Measurements from ENCODE around the gene WBP1. TPM values are rescaled to one million over a fixed set of nuclear protein-coding genes. Genes with fewer than 3 reads are reported as not detected.

WBP1 gene
- total and polyA plus RNA-seq, 10 of the 15 experiments (the other 5 are each of a cell fraction or from before 2014, with no cell fraction given), result 4.2 to 76.8 (median 43.8) TPM

- BruUV-seq (replicated peaks), result TSS peak; percentile 58
- peak overlapping the region; percentile 61; the same call in 1 of the 2 replicates for H3K4me3 ChIP-seq
- H3K9ac ChIP-seq (ENCODE audit: control insufficient read depth, insufficient read depth, low read length), result peak overlapping the region; percentile 62
- WGBS (ENCODE audit: insufficient coverage, insufficient replicate concordance, low lambda C conversion rate, missing lambda C conversion rate), result 60% methylated on average over 14 of the region's 14 CpGs
- no peaks in the 10 kb centered on the region for H3K9me3 ChIP-seq (replicated peaks; ENCODE audit: control insufficient read depth, insufficient read depth, low read length)
- intact Hi-C loops (cut with micrococcal nuclease; ENCODE audit: unreplicated experiment), result no loop called here
- H4K20me1 ChIP-seq (ENCODE audit: control insufficient read depth, insufficient read depth), result no peaks in the 10 kb centered on the region
- in situ Hi-C loops (cut with MboI), result no loop called here
- ChIA-PET SMC1A (ENCODE audit: uncharacterized antibody, unreplicated experiment) (interaction anchor here (0.6 to 2.0 kb wide), 10 partner anchors 8 to 258 kb away, joined by 3 to 9 read pairs (median 4); partner anchors contain the start of genes C2orf81, INO80B, MRPL53 and WBP1), POLR2A (interaction anchor here (0.6 to 3.4 kb wide), 15 partner anchors 8 to 670 kb away, joined by 3 to 29 read pairs (median 4); partner anchors contain the start of genes C2orf81, INO80B, MOGS and MRPL53), CTCF (interaction anchor here (0.8 to 2.5 kb wide), 8 partner anchors 8 to 149 kb away, joined by 3 to 12 read pairs (median 3); partner anchors contain the start of genes C2orf81, INO80B, MRPL53 and WDR54), RAD21 (ENCODE audit: unreplicated experiment) (interaction anchor here (0.6 to 2.3 kb wide), 14 partner anchors 10 to 137 kb away, joined by 3 to 13 read pairs (median 4); partner anchors contain the start of genes C2orf81, INO80B, MRPL53 and WDR54)
- FAIRE-seq (no peak), ATAC-seq (no peak), DNase-seq (ENCODE audit: low read depth, low spot score) (no peak)
- peak overlapping the region; percentile 59 for H2AFZ ChIP-seq (ENCODE audit: control insufficient read depth, low read depth, low read length)
- 0 out of 2 replicates have a peak, but pooled peaks have one; percentile 27 for TF ChIP-seq RELB (IDR thresholded peaks at IDR 0.05; ENCODE audit: low read depth)
- TF ChIP-seq YBX1 (IDR thresholded peaks at IDR 0.05), result no peak
- H3K4me1 ChIP-seq (ENCODE audit: control insufficient read depth, insufficient read depth, low read length), result peaks cover 23% of the 10 kb centered on the region
- H3K4me2 ChIP-seq (ENCODE audit: control insufficient read depth, insufficient read depth), result peak overlapping the region; percentile 81
- H3K27ac ChIP-seq (ENCODE audit: control insufficient read depth, insufficient read depth), result 0 out of 2 replicates have a peak overlapping the region, but pooled peaks have one; percentile 2
- H3K79me2 ChIP-seq (ENCODE audit: control insufficient read depth, insufficient read depth, low read length), result no peaks in the 10 kb centered on the region; the same call in 1 of the 2 replicates
- no peaks in the 10 kb centered on the region for H3K36me3 ChIP-seq (ENCODE audit: control insufficient read depth in 2 of 2, insufficient read depth in 2 of 2, low read length in 1 of 2)
- H3K27me3 ChIP-seq (replicated peaks in 1 of 2; ENCODE audit: control insufficient read depth in 2 of 2, insufficient read depth in 2 of 2, low read length in 1 of 2), result peaks cover 2 to 10% of the 10 kb centered on the region in 2 experiments; a peak in 3 of 4 replicates
Observed at GRCh38 chr2:74439803-74440377, 18.3 kb upstream of the WBP1 start.
